Astrocyte (in vitro differentiated cells and primary cell): ENCODE data around the gene POU3F2. TPM values are rescaled to one million over a fixed set of nuclear protein-coding genes. Genes with fewer than 3 reads are reported as not detected.

Experiments used
- DNase-seq: peaks from one replicate; pipeline ENCODE4 v3.0.0-alpha.2; 2010; ENCODE audit warnings: low read depth
- FAIRE-seq: peaks from 2 replicates; lab custom pipeline; 2011; peaks lifted over from hg19 to GRCh38; lab: Jason Lieb, UNC
- H2AFZ ChIP-seq: 2 replicates; pipeline ENCODE4 v1.6.0; 2012; ENCODE audit warnings: low read depth, low read length, inconsistent platforms
- H3K27ac ChIP-seq: 2 replicates; pipeline ENCODE4 v1.5.1; 2011; ENCODE audit warnings: low read depth, low read length, inconsistent platforms
- H3K27me3 ChIP-seq: 2 replicates; pipeline ENCODE4 v1.6.0; 2011; ENCODE audit warnings: low read length, inconsistent platforms; ENCODE audit not compliant: insufficient read depth
- H3K36me3 ChIP-seq: 2 replicates; pipeline ENCODE4 v1.5.1; 2011; ENCODE audit warnings: low read length, inconsistent platforms; ENCODE audit not compliant: insufficient read depth
- H3K4me1 ChIP-seq: 2 replicates; pipeline ENCODE4 v1.5.1; 2011; ENCODE audit warnings: low read length, inconsistent platforms; ENCODE audit not compliant: insufficient read depth
- H3K4me2 ChIP-seq: 2 replicates; pipeline ENCODE4 v1.6.0; 2012; ENCODE audit warnings: low read length, inconsistent platforms
- H3K4me3 ChIP-seq: 2 replicates; pipeline ENCODE4 v1.5.1; 2011; ENCODE audit warnings: low read depth, mild to moderate bottlenecking, low read length, inconsistent platforms; ENCODE audit not compliant: insufficient read depth
- H3K79me2 ChIP-seq: 2 replicates; pipeline ENCODE4 v1.6.0; 2012; ENCODE audit warnings: mild to moderate bottlenecking, low read length, inconsistent platforms; ENCODE audit not compliant: insufficient read depth
- H3K9ac ChIP-seq: 2 replicates; pipeline ENCODE4 v1.6.0; 2012; ENCODE audit warnings: mild to moderate bottlenecking, low read length, inconsistent platforms
- H3K9me3 ChIP-seq: 2 replicates; pipeline ENCODE4 v1.5.1; 2012; ENCODE audit warnings: low read depth, mild to moderate bottlenecking, low read length, inconsistent platforms; ENCODE audit not compliant: insufficient read depth
- H4K20me1 ChIP-seq: 2 replicates; pipeline ENCODE4 v1.6.0; 2012; ENCODE audit warnings: low read length, inconsistent platforms; ENCODE audit not compliant: insufficient read depth
- H3K27ac Mint-ChIP-seq: one replicate; pipeline ENCODE4 v1.8.0; 2021; ENCODE audit warnings: mild to moderate bottlenecking, mixed read lengths; ENCODE audit not compliant: unreplicated experiment
- H3K27me3 Mint-ChIP-seq: one replicate; pipeline ENCODE4 v1.8.0; 2021; ENCODE audit warnings: low read depth, mixed read lengths; ENCODE audit not compliant: unreplicated experiment
- H3K36me3 Mint-ChIP-seq: one replicate; pipeline ENCODE4 v1.8.0; 2021; ENCODE audit warnings: low read depth, mixed read lengths; ENCODE audit not compliant: unreplicated experiment
- H3K4me1 Mint-ChIP-seq: one replicate; pipeline ENCODE4 v1.8.0; 2021; ENCODE audit warnings: low read depth, mixed read lengths; ENCODE audit not compliant: unreplicated experiment
- H3K4me3 Mint-ChIP-seq: one replicate; pipeline ENCODE4 v1.8.0; 2021; ENCODE audit warnings: mild to moderate bottlenecking, moderate library complexity, mixed read lengths; ENCODE audit not compliant: unreplicated experiment
- H3K9me3 Mint-ChIP-seq: one replicate; pipeline ENCODE4 v1.8.0; 2021; ENCODE audit warnings: mild to moderate bottlenecking, mixed read lengths; ENCODE audit not compliant: unreplicated experiment
- EZH2 ChIP-seq: IDR thresholded peaks from 2 replicates; pipeline ENCODE4 v1.6.1; 2012; ENCODE audit warnings: mild to moderate bottlenecking, low read length, inconsistent platforms; ENCODE audit not compliant: insufficient read depth
- total RNA-seq: library from RNA; stranded (reverse); gene quantifications from 2 replicates; pipeline ENCODE4 v1.2.1, GENCODE V29; 2021
- TF ChIP-seq, protein P1 (sequence below): IDR thresholded peaks from 2 replicates; pipeline ENCODE4 v1.5.1; 2011; ENCODE audit warnings: low read depth, mild to moderate bottlenecking, inconsistent platforms, low read length, moderate library complexity; ENCODE audit not compliant: insufficient read depth

POU3F2 gene
- total RNA-seq, 1 donor from 2014 or later, result 2.1 TPM

DNA sequence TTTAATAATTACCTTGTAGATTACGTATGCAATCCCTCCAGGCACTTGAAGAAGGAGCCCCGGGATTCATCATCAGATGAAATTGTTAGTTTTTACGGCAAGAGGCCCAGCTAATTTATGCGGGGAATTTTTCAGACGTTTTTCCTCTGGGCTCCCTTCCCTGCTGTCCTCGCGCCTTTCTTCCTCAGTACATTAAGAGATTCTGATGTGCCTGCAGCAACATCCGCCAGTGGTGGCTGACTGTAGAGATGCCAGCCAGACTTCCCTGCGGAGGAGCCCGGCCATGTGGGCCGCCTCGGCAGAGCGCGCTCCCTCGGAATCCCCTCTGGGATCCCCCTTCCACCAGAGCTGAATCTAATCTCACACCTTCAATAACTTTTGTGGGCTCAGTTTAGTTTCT, 46.4 kb upstream of the POU3F2 start:
- Histone ChIP-seq H3K36me3 (no peaks in the 10 kb centered on the region), H3K4me2 (peak overlapping the region; percentile 70), H3K27ac (no peak overlapping the region), H3K4me3 (no peak overlapping the region), H2AFZ (peak overlapping the region; percentile 44), H3K9ac (no peak overlapping the region), H3K9me3 (no peaks in the 10 kb centered on the region), H3K79me2 (no peaks in the 10 kb centered on the region), H3K27me3 (peaks cover 2% of the 10 kb centered on the region), H3K4me1 (no peaks in the 10 kb centered on the region), H4K20me1 (no peaks in the 10 kb centered on the region)
- no peaks in the 10 kb centered on the region for H3K4me1 Mint-ChIP-seq
- H3K36me3 Mint-ChIP-seq, result no peaks in the 10 kb centered on the region
- H3K9me3 Mint-ChIP-seq, result no peaks in the 10 kb centered on the region
- DNase-seq, result peak; percentile 35
- FAIRE-seq, result no peak
- no peak overlapping the region for H3K4me3 Mint-ChIP-seq
- peaks cover 9% of the 10 kb centered on the region for H3K27me3 Mint-ChIP-seq
- H3K27ac Mint-ChIP-seq, result no peak overlapping the region
- TF ChIP-seq, protein P1, sequence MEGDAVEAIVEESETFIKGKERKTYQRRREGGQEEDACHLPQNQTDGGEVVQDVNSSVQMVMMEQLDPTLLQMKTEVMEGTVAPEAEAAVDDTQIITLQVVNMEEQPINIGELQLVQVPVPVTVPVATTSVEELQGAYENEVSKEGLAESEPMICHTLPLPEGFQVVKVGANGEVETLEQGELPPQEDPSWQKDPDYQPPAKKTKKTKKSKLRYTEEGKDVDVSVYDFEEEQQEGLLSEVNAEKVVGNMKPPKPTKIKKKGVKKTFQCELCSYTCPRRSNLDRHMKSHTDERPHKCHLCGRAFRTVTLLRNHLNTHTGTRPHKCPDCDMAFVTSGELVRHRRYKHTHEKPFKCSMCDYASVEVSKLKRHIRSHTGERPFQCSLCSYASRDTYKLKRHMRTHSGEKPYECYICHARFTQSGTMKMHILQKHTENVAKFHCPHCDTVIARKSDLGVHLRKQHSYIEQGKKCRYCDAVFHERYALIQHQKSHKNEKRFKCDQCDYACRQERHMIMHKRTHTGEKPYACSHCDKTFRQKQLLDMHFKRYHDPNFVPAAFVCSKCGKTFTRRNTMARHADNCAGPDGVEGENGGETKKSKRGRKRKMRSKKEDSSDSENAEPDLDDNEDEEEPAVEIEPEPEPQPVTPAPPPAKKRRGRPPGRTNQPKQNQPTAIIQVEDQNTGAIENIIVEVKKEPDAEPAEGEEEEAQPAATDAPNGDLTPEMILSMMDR, result no peak
- TF ChIP-seq EZH2, result no peak

DNA sequence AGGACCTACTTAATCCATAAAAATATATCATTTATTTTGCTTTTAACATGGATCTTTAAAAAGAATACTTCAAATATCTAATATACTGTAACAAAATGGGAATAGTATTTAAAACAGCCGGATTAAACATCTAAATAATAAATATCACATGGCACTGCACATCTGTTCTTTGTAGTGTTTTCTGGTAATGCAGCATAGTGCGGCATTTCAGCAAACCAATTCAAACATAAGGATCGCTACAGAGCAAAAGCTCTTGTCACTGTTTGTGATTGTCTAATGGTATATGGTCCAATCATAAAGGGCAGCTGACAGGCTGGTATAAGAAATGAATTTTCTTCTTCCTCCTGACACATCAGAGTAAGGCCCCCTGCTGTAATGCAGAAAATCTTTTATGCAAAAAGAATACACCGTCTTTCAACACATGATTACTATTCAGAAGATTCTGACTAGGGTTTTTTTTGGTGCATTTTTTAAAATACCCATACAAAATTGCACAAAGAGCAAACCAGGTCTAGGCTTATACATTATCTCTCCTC, 40.0 kb upstream of the POU3F2 start:
- Histone ChIP-seq H2AFZ (no peak overlapping the region), H3K27me3 (no peaks in the 10 kb centered on the region), H4K20me1 (no peaks in the 10 kb centered on the region), H3K9me3 (no peaks in the 10 kb centered on the region), H3K36me3 (no peaks in the 10 kb centered on the region), H3K4me1 (no peaks in the 10 kb centered on the region), H3K79me2 (no peaks in the 10 kb centered on the region), H3K9ac (no peak overlapping the region), H3K27ac (no peak overlapping the region), H3K4me2 (no peak overlapping the region), H3K4me3 (no peak overlapping the region)
- DNase-seq (no peak), FAIRE-seq (no peak)
- Mint-ChIP-seq H3K27ac (no peak overlapping the region), H3K27me3 (peaks cover under 1% of the 10 kb centered on the region), H3K4me3 (no peak overlapping the region), H3K9me3 (no peaks in the 10 kb centered on the region), H3K4me1 (no peaks in the 10 kb centered on the region), H3K36me3 (no peaks in the 10 kb centered on the region)
- TF ChIP-seq, protein P1, result no peak
- TF ChIP-seq EZH2, result no peak

DNA sequence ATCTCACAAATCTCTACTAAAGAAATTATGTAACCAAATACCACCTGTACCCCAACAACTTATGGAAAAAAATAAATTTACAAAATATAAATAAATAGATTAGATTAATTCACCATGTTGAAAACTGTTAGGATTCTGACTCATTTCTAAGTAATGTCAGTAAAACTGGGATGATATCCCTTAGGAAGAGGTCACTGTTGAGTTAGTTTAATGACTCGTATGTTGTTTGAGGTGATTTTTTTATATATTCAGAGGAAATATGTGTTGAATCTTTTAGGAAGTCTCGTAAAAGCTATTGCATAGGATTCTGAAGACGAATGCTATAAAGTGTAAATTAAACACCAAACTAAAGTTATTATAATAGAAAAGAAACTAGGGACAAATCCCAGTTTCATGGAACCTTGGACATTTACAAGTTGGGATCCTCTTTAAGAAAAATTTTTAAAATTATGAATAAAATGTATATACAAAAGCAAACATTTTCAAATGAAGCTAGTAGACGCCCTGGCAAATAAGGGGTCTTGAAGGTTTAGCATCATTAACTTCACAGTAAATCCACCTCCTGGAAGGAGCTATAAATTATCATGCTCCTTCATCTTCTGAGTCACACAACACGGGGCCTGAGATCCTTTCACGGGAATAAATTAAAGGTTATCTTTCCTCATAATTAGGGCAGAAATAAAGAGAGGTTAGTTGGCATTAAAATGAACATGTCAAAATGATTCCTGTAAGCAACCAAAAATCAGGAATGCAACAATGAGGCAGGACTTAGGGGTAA, 37.0 kb upstream of the POU3F2 start:
- no peaks in the 10 kb centered on the region for H3K79me2 ChIP-seq
- no peak overlapping the region for H3K9ac ChIP-seq
- no peak overlapping the region for H3K27ac Mint-ChIP-seq
- no peak for FAIRE-seq
- H4K20me1 ChIP-seq, result no peaks in the 10 kb centered on the region
- no peak overlapping the region for H3K27ac ChIP-seq
- no peaks in the 10 kb centered on the region for H3K4me1 Mint-ChIP-seq
- no peak overlapping the region for H2AFZ ChIP-seq
- no peaks in the 10 kb centered on the region for H3K27me3 Mint-ChIP-seq
- no peaks in the 10 kb centered on the region for H3K4me1 ChIP-seq
- no peaks in the 10 kb centered on the region for H3K36me3 ChIP-seq
- no peak overlapping the region for H3K4me3 ChIP-seq
- no peaks in the 10 kb centered on the region for H3K9me3 Mint-ChIP-seq
- H3K4me2 ChIP-seq, result no peak overlapping the region
- TF ChIP-seq, protein P1, result no peak
- TF ChIP-seq EZH2, result no peak
- H3K4me3 Mint-ChIP-seq, result no peak overlapping the region
- no peaks in the 10 kb centered on the region for H3K27me3 ChIP-seq
- no peaks in the 10 kb centered on the region for H3K36me3 Mint-ChIP-seq
- no peaks in the 10 kb centered on the region for H3K9me3 ChIP-seq
- DNase-seq, result no peak
